LHCN-M2 (cell line): ENCODE results near the gene KRTAP13-2. TPM values are rescaled to one million over a fixed set of nuclear protein-coding genes. Genes with fewer than 3 reads are reported as not detected.

Experiments used
- DNase-seq: peaks from one replicate; pipeline ENCODE4 v3.0.0-alpha.2; 2012; ENCODE audit warnings: low read depth
- polyA plus RNA-seq: library from polyadenylated mRNA; unstranded; fragments of >200 nt; gene quantifications from one replicate; pipeline ENCODE4 v1.2.1, GENCODE V29; 2012; ENCODE audit warnings: missing spikeins
- total RNA-seq: library from RNA; depleted of rRNA; stranded (reverse); fragments of >200 nt; gene quantifications from 2 replicates; pipeline ENCODE4 v1.2.3, GENCODE V29; 2014; rRNA removed

Gene KRTAP13-2, protein sequence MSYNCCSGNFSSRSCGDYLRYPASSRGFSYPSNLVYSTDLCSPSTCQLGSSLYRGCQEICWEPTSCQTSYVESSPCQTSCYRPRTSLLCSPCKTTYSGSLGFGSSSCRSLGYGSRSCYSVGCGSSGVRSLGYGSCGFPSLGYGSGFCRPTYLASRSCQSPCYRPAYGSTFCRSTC
- not detected in 2 replicates for total RNA-seq
- not detected for polyA plus RNA-seq

GRCh38 chr21:30372139-30372770, at the start of gene KRTAP13-2:
Gene KRTAP13-2, minus strand, starts transcription at chr21:30372271. Its CDS starts 58 bp downstream, at chr21:30372213.
- DNase-seq: no peak

DNA sequence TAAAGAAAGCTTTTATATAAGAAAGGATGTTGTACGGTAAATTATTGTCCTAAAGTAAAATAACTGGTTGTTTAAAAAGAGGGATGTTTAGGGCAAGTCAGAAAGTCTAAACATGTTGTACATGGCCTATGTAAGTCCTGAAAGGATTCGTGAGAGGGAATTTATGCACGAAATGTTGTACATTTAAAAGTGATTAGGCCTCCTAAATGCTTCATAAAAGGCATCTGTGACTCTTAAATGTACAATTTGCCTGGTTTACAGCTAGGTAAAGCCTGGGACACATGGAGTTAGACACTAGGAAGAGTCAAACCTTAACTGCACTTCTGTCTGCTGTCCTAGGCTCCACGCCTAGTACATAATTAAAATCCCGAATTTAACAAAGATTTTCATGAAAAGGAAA, 43.9 kb upstream of the KRTAP13-2 start:
- DNase-seq: no peak

DNA sequence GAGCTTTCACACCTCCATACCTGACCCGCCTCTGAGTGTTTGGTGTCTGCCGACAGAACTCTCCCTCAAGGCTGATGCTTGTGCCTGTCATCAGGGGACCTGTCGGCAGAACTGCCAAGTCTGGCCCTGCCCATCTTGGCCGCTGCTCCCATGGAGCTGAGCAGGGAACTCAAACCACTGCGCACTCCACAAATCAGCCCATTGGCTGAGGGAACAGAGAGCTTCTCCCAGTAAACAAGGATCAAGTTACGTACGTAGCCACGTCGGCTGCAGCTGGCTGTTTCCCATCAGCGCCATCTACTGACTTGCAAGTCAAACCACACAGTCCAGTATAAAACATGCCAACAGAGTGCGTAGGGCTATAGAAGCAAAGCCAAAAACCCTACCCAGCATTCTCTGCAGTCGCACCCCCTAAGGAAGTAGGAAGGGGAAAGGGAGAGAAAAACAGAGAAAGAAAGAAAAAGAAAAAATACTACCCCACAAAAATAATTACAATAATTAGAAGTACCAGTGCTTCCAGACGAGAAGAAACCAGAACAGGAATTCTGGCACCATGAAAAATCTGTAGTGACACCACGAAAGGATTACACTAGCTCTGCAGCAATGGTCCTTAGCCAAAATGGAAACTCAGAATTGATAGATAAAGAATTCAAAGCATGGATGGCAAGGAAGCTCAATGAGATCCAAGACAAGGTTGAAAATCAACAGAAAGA, 36.9 kb upstream of the KRTAP13-2 start:
- DNase-seq: no peak

GRCh38 chr21:30395731-30396130, 23.7 kb upstream of the KRTAP13-2 start, which contains the start of gene KRTAP13-1:
Gene KRTAP13-1, plus strand, starts transcription at chr21:30396031. Its CDS starts 56 bp downstream, at chr21:30396087.
- no peak for DNase-seq

DNA sequence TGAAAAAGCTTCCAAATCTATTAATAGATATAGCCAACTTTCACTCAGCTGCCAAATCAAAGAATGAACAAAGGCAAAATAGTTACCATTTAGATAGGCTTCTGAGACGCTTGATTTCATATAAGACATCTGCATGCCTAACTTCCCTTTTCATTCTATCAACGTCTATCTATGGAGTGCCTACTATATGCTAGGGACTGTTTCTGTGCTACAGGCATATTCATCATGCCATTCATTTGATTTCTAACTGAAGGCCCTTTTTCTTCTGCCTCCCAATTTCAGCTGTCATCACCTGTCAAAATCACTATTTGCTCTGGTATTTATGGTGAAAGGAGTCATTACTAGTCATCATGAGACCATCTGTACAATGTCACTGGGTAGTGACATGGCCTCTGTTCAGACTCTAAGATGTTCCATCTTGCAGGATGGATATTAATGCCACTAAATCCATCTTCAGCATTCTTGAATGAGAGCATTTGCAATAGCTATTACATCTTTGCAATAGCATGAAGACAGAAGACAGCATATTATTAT, 19.5 kb upstream of the KRTAP13-2 start:
- no peak for DNase-seq

DNA sequence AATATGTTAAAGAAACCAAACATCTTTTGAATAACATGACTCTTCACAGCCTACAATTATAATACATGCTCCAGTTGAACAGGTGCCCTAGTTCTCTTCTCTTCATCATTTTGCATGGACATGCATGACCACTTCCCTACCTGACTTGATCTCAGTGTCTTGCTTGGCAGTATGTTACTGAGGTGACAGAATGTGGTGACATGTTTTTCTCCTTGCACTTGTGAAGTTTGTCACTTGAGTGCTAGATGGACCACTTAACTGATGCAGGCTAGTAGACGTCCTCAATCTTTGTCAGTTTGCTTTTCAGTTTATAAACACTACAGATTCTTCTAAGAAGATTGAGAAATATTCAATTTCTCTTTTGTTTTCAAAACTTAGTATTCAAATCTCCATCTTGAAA, 10.1 kb upstream of the KRTAP13-2 start:
- DNase-seq: no peak

DNA sequence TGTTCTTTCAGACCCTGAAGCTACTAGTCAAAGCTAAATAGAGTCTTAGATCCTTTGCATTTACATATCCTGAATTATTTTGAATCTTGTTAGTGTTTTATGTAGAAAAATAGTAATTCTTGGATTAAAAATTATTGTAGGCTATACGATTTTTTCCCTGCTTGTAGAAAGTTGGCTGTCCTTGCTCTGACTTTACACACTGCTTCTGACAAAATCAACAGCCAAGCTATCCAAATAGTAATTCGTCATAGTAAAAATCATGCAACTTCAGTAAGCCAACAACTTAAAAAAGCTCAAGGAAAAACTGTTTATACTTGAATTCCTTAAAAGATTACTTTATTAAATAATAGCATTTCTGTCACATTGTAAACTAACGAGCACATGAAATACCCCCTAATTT, 16.2 kb downstream of the KRTAP13-2 start:
- no peak for DNase-seq

GRCh38 chr21:30354308-30355005, 17.6 kb downstream of the KRTAP13-2 start:
- no peak for DNase-seq

GRCh38 chr21:30351534-30351933, 20.5 kb downstream of the KRTAP13-2 start:
- DNase-seq: no peak

DNA sequence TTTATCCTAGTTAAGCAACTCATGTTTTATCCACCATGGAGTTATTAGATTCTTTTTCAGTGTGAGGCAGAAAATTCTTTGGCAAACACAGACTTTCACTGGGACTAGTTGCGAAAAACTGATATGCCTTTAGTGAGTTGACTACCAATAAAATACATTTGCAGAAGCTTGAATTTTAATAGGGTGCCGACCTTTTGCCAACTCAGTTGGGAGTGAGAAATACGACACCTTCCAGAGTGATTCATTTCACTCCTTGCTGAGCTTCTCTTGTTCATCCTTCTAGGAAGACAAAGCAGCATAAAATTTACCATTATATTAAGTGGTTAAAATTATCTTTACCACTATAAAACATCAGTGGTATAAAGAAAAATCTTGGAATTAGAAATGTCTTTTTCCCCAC, 22.5 kb downstream of the KRTAP13-2 start:
- DNase-seq: no peak

DNA sequence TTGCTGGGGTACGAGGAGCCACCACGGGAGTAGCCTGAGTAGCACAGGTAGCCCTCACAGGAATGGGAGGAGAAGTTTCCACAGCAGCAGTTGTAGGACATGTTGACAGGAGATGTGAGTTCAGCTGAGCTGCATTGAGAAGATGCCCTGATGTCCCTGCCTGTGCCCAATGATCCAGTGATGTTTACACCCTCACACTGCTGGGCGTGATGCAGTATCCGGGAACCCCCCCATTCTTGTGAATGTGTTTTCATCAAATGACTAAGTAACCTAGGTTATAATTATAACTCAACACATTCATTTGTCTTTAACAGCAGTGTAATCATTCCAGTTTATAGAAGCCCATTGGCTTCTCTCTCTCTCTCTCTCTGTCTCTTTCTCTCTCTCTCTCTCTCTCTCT, 23.6 kb downstream of the KRTAP13-2 start, which contains the start of gene KRTAP23-1:
Gene KRTAP23-1, minus strand, starts transcription at position 101 of the 400 bp plus-strand sequence. Its CDS starts 0 bp downstream, at position 101.
- DNase-seq: no peak

DNA sequence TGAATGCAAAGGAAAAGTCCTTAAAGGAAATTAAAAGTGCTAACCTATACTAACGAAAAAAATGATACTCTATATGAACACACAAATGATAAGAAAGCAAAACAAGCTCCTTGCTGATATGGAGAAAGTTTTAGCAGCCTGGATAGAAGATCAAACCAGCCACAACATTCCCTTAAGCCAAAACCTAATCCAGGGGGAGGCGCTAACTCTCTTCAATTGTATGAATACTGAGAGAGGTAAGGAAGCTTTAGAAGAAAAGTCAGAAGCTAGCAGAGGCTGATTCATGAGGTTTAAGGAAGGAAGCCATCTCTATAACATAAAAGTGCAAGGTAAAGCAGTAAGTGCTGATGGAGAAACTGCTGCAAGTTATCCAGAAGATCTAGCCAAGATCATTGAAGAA, 27.1 kb downstream of the KRTAP13-2 start:
- no peak for DNase-seq

- DNase-seq: peak; percentile 2
Measured at GRCh38 chr21:30340714-30341573, 31.1 kb downstream of the KRTAP13-2 start.

DNA sequence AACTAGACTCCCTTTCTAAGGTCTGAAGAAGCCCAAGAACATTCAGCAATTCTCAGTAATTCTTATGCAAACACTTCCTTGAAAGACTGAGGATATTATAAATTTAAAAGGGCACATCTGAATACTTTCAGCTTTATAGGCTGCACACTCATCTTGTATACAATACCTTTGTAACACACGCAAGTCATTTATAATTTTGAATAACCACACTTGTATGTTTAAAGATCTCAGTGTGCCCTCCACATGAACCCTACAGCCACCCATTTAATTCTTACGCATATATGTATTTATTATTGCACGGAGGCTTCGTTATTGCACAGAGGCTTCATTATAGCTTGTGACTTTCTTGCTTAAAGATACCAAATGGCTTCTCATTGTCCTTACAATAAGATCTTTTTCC, 33.4 kb downstream of the KRTAP13-2 start:
- no peak for DNase-seq

- DNase-seq: no peak
Measured at GRCh38 chr21:30337772-30338171, 34.3 kb downstream of the KRTAP13-2 start.

GRCh38 chr21:30337276-30337744, 34.8 kb downstream of the KRTAP13-2 start, which contains the start of gene KRTAP27-1:
Gene KRTAP27-1, minus strand, starts transcription at chr21:30337694. Its CDS starts 26 bp downstream, at chr21:30337668.
- DNase-seq: no peak

DNA sequence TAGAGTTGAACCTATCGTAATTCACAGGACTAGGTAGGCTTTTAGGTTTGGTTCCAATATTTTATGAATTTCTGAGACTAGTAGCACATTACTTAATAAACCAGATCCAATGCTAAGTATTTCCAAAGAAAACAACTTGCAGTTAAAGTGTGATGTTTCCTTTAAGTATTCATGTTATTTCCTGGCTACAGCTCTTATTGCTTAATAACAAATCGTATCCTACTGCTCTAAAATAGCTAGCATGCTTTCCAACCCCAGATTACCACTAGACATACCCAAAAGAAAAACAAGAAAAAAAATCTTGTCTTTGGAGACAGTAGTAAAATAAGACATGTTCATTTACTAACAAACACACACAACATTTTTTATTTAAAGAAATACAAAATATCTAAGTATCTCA, 35.5 kb downstream of the KRTAP13-2 start:
- DNase-seq: no peak

DNA sequence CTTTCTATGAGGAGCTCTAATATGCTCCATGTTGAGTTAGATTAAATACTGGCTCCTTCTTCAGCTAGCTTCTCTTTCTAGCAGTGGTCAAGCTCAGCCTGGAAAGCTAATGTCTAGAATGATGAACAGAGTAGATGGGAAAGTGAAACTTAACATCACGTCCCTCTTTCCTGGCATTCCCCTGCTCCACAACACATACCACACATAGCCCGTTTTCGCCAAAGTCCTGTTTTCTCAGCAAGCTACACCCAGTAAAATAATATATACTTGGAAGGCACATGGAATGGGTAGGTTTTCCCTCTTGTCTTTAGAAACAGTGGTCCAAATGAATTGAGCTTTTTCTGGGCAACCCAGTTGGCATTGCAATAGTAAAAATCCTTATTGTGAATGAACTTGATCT, 38.3 kb downstream of the KRTAP13-2 start:
- DNase-seq: no peak

DNA sequence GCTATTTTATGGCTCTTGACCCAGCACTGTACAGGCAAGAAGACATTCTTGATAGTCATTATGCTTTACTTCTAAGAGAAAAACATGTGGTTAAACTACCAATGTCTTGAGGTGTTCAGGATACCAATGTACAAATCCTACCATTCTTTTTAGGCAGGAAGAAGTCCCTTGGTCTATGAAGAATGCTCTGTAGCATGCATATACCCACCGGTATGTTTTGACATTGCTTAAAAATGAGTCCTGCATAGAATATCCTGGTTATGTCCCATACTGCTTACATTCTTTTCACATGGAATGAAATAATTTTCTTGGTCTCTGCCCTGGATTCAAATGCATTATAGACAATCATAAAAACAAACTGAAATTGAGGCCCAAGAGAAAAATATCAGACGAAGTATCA, 39.4 kb downstream of the KRTAP13-2 start:
- no peak for DNase-seq

GRCh38 chr21:30329203-30329875, 42.7 kb downstream of the KRTAP13-2 start:
- no peak for DNase-seq
